Inferior parietal cortex (tissue), 1 donor: ENCODE results near the gene ANKRD16.
"Not testable (repeated sequence)": the region's sequence is repeated elsewhere in the genome, so short reads cannot be mapped to it uniquely, and the experiment has no call there.

Experiments
- DNase-seq: peaks from one replicate; pipeline ENCODE4 v3.0.0-alpha.2; 2016; ENCODE audit errors: extremely low spot score

Gene ANKRD16

DNA sequence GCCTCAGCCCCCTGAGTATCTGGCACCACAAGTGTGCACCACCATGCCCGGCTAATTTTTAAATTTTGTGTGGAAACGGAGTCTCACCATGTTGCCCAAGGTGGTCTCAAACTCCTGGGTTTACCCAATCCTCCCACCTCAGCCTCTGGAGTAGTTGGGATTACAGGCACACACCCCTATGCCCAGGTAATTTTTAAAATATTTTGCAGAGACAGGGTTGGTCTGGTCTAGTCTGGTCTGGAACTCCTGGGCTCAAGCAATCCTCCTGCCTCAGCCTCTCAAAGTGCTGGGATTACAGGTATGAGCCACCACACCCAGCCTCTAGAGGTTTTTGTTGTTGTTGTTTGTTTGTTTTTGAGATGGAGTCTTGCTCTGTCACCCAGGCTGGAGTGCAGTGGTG lies 53.5 kb downstream of the ANKRD16 start:
- not testable (repeated sequence) for DNase-seq

GRCh38 chr10:5835446-5836095 lies 54.1 kb downstream of the ANKRD16 start:
- DNase-seq = no peak

DNA sequence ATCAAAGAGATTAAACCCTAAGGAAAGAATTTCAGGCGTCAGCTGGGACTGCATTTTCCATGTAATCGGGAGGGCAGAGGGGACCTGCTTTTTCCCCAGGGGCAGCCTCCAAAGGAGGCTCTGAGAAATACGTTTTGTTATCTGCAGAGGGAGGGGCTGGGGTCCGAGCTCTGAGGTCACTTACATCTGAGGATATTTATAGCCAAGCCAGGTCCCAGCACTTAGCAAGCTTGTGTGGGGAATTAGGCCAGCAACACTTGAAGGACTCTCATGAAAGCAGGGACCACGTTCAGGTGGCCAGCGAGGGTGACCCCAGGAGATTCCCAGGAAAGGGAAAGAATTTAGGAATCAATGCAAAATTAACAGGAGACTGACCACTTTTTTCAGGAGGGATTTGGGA lies 55.9 kb downstream of the ANKRD16 start:
- DNase-seq = no peak

GRCh38 chr10:5832946-5833345 lies 56.7 kb downstream of the ANKRD16 start:
- no peak for DNase-seq

GRCh38 chr10:5831446-5831782 lies 58.3 kb downstream of the ANKRD16 start:
- no peak for DNase-seq

DNA sequence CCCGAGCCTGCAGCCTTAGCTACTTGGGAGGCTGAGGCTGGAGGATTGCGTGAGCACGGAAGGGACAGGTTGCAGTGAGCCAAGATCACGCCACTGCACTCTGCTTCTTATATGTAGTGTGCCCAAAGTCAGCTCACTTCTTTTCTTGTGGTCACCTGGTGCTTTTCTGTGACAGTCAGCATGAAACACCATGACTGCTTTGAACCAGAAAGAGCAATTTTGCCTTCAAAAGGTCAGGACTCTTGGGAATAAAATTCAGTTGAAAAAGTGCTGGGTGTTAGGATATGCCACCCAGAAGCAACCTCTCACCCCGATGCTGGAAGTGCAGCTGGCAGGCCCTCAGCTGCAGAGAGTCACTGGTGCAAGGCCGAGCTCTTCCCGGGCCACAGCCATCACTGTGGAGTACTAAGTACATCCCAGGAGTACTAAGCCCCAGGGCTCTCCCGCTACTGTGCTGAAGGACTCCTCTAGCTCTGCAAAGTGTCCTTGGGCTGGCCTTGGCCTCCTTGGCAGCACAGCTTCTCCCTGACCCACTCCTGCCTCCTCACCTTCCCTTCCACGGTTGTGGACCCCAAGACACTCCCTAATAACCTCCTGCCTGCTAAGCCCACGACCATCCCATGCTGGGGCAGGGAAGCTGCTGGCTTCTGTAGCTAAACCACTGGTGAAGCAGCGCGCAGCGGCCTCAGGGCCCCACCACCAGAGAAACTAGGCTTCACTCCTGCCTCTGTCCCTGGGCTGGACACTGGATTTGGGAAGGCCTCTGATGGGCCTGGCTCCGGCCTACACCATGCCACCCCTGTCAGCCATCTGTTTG lies 58.9 kb downstream of the ANKRD16 start:
- no peak for DNase-seq

GRCh38 chr10:5829267-5829666 lies 60.4 kb downstream of the ANKRD16 start:
- DNase-seq = no peak

DNA sequence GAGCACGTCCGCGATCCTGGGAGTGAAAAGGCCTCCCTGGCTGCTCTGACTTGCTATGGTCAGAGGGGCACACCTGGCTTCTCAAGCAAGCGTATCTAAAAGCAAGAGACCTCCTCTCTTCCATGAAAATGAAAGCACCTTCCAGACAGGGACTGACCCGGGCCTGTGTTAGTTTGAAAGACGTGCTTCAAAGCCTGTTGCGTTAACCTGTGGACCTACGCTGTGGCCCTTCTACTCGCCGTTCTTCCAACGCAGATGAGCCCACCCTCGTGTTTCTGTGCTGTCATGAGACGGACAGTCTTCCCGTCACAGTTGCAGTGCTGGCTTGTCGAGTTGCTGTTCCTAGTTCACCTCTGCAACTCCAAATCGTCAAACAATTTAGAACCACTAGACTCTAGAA lies 61.0 kb downstream of the ANKRD16 start:
- DNase-seq = no peak

- no peak for DNase-seq
These were observed 61.9 kb downstream of the ANKRD16 start for GRCh38 chr10:5827841-5828240.

DNA sequence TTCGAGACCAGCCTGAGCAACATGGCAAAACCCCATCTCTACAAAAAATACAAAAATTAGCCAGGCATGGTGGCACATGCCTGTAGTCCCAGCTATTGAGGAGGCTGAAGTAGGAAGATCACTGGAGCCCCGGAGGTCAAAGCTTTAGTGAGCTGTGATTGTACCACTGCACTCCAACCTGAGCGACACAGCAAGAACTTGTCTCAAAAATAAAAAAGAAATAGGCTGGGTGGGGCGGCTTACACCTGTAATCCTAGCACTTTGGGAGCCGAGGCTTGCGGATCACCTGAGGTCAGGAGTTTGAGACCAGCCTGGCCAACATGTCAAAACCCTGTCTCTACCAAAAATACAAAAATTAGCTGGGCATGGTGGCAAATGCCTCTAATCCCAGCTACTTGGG lies 63.2 kb downstream of the ANKRD16 start:
- DNase-seq = not testable (repeated sequence)

DNA sequence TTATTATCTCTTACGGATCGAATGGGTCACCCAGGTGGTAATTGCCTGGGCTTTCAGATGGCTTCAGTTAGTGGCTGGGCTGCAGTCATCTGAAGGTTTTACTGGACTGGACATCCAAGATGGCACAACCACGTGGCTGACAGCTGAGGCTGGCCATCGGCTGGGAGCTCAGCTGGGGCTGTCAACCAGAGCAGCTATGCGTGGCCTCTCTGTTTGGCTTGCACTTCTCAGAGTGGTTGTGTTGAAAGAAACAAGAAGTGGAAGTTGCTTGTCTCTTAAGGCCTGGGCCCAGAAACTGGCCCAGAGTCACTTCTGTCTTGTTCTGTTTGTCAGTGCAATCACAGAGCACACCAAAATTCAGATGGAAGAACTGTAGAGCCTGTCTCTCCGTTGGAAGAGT lies 70.8 kb downstream of the ANKRD16 start:
- DNase-seq = no peak

- no peak for DNase-seq
These were observed 71.7 kb downstream of the ANKRD16 start for GRCh38 chr10:5818048-5818331.

DNA sequence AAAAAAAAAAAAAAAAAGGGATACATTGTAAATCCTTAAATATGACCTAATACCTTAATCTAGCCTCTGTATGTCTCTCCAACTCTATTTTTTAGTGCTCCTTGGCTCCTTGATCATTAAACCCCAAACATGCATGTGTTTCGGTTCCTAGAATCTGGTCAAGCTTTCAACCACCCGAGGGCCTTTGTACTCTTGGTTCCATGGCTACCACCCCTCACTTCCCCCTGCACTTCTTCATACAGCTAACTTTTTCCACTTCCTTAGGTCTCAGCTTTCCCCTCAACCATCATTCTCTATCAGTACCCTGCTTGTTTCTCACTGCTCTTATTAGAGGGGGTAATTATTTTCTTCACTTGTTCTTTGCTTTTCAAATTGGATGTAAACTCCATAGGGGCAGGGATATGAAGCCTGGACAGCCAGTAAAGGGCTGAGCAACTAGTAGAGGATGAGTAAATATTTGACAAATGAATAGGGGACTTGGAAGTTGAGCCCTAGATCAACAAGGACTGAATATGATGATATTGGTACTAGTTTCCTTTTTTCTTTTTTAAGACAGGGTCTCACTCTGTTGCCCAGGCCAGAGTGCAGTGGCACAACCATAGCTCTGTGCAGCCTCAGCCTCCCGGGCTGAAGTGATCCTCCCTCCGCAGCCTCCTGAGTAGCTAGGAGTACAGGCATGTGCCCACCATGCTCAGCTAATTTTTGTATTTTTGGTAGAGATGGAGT lies 72.2 kb downstream of the ANKRD16 start:
- no peak for DNase-seq

- DNase-seq = no peak
These were observed 73.5 kb downstream of the ANKRD16 start for GRCh38 chr10:5816170-5816569.

DNA sequence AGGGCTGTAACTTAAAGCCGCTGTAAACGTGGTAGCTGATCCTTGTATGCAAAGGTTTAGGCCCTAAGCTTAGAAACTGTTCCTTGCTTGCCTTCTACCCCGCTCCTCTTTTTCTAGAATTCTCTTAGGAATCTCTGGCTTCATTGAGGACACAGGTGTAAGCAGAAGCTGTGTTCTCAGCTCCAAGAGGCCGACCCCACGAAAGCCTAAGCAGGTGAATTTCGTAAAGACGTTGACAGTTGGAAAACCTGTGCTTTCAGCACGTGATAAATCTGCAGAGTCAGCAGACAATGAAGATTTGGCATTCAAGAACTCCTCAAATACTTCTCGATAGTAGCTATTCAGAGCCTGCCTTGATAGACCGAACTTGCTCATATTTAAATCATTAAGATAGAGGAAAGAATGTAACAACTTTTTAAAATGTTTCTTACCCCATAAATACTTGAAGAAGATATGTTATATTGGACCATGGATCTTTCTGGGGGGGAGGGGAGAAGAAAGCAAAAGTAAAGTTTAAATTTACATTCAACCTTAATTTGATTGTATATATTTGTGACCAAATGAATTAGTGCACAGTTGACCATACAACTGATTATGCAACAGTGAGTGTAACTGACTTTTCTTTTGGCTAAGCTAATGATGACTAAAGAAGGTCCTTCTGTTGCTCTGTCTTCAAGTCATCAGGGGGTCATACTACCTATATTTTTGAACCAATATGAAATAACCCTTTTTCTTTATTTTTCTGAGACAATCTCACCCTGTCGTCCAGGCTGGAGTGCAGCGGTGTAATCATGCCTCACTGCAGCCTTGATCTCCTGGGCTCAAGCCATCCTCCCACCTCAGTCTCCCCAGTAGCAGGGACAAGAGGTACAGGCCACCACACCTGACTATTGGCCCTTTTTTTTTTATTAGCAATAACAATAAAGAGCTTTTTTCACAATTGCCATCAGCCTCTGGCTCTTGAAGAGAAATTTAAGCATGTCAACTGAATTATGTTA lies 75.3 kb downstream of the ANKRD16 start:
- DNase-seq = peak; percentile 25

GRCh38 chr10:5813341-5814109 lies 76.2 kb downstream of the ANKRD16 start, which contains the start of gene GDI2:
TSS of gene GDI2 (minus strand) at chr10:5813434. CDS start at chr10:5813258, 176 bp downstream.
- peak; percentile 98 for DNase-seq

GRCh38 chr10:5813091-5813340 lies 76.7 kb downstream of the ANKRD16 start:
- no peak for DNase-seq

DNA sequence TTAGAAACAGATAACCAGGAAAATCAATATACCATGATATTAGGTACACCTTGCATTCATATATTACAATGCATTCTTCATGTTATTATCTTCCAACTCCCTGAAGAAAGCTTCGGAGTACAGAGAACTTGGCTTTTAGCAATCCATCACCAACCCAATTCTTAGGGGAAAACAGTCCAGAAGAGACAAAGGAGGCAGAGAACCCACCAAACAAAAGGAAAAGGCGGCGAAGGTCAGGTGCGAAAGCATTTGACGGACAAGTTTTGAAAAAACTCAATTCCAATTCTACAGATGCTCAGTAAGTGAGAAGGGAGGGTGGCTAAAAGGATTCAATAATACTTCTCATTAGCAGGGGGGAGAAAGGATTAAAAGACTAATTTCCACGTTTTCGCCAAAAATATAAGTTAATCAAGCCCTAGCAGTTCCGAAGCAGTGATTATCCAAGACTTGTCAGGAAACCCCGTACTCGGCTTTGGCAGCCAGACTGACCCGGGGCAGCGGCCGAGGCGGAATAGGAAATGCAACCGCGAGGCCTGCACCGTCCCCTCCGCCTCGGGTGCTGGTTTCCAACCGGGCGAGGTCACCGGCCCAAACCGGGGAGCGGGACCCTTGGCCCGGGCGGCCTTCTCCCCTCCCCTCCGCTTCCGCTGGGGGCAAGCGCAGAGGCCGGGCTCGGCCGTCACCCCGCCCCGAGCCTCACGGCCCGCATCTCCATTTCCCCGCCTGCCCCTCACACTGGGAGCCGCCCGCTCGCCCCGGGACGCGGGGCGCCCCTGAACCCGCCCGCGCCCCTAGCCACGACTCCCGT lies 77.2 kb downstream of the ANKRD16 start:
- peak; percentile 41 for DNase-seq
